NOMO-1 treated with DMSO at 0.1 percent for 48 hours (cell line): ENCODE results near the gene MRAS.
"Not testable (repeated sequence)": the region's sequence is repeated elsewhere in the genome, so short reads cannot be mapped to it uniquely, and the experiment has no call there.

Source experiments
- DNase-seq: peaks from one replicate; lab custom pipeline; 2025; ENCODE audit not compliant: unreplicated experiment; lab: John Stamatoyannopoulos, UW

MRAS gene

DNA sequence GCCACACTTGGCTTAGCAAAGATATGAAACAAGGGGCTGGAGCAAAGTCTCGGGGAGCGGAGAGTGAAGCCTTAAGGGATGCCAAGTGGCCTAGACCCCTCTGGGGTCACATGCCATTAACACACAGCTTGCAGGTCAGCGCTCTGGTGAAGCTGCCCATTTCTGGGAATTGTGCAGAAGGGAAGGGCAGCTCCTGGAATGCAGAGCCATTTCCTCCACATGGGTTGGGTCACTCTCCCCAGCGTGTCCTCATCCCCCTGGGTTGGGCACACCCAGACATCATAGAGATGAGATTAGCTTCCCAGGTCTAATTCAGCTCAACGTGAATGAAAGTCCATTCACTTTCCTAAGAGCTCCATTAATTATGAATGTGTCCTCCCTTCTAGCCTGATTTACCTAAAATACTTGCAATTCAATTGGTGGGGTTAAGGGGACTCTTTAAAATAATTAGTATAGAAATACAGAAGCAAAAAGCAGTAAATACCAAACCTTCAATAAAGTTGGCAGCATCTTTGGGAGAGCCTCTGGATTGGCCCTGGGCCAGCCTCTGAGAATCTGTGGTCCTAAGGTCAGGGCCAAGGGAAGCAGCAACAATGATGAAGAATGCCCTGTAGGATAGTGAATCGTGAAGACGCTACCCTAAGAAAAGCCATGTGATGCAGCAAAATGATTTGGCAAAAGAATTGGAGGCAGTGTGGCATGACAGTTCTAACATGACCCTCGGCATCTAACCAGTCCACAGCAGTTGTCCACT lies 17.8 kb downstream of the MRAS start:
- no peak for DNase-seq

DNA sequence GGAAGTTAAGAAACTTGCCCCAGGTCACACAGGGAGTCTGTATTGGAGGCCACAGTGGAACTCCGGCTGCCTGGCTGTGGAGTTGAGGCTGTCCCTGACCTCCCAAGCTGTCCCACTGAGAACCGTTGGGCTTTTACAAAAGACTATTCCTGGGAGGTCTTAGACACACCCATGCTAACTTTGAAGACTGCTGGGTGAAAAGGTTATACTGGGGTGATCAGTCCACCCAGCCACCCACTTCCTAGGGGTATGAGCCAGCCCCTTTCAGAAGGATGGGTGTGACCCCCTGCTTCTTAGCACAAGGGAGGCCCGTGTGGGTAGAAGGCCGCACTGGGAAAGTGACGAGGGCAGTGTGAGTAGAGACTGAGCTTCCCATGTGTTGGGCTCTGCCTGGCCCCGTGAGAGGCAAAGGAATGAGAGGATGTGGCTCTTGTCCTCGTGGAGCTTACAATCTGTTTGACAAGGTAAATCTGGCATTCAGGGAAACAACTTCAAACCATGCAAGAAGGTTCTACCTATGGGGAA lies 19.0 kb downstream of the MRAS start:
- no peak for DNase-seq

DNA sequence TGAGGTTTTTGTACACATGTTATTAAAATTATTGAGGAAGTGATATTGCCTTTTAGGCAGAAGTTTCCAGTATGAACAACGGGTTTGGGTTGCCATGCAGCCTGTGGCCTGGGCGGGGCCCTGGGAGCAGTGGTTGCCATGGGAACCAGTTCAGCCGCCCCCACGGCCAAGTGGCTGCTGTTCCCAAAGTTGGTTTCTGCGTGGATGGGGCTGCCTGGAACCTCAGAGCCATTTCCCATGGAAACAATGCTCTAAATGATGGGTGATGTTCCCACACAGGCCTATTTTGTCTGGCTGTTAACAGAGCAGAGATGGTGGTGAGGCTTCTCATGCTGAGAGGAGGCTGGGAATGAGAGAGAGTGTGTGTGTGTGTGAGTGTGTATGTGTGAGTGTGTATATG lies 19.5 kb downstream of the MRAS start:
- DNase-seq = peak; percentile 59

GRCh38 chr3:138369151-138369900 lies 20.9 kb downstream of the MRAS start:
- no peak for DNase-seq

- no peak for DNase-seq
These were observed 21.9 kb downstream of the MRAS start for GRCh38 chr3:138370321-138370720.

DNA sequence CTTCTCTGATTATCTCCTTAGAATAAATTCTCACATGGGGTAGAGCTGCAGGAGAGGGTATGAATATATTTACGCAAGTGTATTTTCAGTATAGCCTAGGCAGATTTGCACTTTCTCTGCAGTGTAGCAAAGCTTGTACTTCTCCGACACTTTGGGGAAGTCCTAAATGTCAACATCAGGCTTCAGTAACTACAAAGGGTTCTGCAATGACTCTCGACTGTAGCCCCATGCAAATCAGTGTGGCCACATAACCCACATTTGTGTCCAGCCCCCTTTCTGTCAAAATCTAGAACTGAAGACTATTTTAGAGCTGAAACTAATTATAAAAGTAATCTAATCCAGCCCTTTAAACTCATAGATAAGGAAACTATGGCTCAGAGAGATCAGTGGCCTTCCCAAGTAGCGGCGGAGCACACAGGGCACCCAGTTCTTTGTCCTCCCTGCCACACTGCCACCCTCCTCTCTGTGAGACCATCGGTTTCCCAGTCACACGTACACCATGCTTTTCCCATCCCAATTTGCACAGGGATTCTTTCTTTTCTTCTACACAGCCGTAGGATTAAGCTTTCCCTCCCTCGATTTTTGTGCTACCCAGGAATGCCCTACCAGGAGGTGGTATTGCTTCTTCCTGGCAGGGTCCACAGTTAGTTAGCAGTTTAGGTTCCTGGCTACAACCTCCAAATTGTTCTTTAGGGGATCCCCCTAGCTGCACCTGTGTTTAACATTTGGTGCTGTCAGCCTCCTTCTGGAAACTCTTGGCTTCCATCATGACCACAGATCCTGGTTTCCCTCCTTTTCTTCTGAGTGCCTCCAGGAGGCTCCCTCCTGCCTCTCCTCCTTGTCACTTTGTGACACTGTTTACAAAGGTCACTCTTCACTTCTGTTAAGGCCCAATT lies 22.9 kb downstream of the MRAS start:
- DNase-seq = peak; percentile 93

DNA sequence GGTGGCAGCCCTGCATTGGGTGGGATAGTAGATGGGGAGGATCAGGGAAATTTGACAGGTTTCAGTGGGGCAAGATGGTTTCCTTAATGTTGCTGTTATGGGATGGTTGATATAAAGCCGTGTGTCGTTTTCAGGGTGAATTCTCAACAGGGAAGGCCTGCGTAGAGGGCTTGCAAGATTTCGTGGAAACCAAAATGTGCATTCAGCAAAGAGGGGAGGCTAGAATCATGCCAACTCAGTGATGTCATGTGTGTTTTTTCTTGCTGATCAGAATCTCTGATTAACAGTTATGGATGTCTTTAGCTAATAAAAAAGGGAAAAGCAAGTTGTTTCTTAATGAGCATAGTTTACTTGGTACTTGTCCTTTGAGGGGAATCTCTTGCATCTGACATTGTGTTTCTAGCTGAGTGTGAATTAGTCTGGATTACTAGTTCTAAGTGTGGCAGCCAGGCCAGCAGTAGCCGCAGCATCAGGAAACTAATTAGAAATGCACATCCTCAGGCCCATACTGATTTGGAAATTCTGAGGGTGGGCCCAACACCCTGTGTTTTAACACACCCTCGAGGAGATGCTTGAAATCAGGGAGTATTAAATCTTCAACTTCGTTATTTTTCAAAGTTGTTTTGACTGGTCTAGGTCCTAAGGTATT lies 24.8 kb downstream of the MRAS start:
- DNase-seq = no peak

DNA sequence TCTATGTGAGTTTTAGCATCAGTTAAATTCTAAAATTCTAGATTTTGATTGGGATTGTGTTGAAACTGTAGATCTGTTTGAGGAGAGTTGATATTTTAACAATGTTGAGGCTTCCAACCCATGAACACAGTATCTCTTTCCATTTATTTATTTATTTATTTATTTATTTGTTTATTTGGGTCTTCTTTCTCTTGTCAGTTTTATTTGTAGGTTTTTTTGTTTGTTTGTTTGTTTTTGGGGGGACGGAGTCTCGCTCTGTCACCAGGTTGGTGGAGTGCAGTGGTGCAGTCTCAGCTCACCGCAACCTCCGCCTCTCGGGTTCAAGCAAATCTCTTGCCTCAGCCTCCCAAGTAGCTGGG lies 25.3 kb downstream of the MRAS start:
- DNase-seq = no peak

GRCh38 chr3:138374573-138375134 lies 26.3 kb downstream of the MRAS start:
- DNase-seq = no peak

- no peak for DNase-seq
These were observed 27.1 kb downstream of the MRAS start for GRCh38 chr3:138375447-138375846.

GRCh38 chr3:138376663-138377062 lies 28.3 kb downstream of the MRAS start:
- DNase-seq = no peak

DNA sequence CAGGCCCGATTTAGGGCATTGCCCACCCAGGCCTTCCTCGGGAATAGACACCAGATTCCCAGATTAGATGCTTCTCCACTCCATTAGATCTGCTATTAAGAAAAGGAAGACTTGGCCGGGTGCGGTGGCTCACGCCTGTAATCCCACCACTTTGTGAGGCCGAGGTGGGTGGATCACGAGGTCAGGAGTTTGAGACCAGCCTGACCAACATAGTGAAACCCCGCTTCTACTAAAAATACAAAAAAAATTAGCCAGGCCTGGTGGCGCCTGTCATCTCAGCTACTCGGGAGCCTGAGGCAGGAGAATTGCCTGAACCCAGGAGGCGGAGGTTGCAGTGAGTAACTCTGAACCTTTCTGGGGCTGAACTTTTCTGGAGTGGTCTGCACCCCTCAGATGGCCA lies 28.8 kb downstream of the MRAS start:
- not testable (repeated sequence) for DNase-seq

- DNase-seq = no peak
These were observed 29.4 kb downstream of the MRAS start for GRCh38 chr3:138377804-138378203.

- no peak for DNase-seq
These were observed 30.0 kb downstream of the MRAS start for GRCh38 chr3:138378331-138378730.

- DNase-seq = no peak
These were observed 30.6 kb downstream of the MRAS start for GRCh38 chr3:138378990-138379389.

- no peak for DNase-seq
These were observed 33.1 kb downstream of the MRAS start for GRCh38 chr3:138381413-138381901.

- DNase-seq = no peak
These were observed 33.8 kb downstream of the MRAS start for GRCh38 chr3:138381950-138382715.

DNA sequence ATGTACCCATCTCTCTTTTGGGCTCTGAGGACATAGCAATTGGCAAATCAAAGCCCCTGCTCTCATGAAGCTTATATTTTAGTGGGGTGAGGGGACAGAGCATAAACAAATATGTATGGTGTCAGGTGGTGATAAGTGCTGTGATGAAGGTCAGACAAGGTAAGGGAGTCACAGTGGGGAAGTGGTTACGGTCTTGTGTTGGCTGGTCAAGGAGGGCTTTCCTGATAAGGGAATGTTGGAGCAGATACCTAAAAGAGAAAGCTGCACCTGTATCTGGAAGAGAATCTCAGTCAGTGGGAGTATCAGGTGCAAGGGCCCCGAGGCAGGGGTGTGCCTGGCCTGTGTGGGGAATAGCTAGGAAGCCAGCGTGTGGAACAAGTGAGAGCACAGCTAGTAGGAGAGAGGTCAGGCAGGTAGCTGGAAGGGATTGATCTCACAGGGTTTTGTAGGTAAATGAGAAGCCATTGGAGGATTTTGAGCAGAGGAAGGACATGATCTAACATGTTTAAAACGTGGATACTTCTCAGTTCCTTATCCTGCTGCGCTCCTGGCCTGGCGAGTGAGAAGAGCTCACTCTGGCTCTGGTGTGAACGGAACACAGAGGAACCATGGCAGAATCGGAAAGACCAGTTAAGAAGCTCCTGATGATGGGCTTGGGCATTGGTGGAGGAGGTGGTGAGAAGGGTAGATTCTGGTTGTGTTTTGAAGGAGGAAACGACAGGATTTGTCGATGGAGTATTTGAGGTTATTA lies 35.5 kb downstream of the MRAS start:
- no peak for DNase-seq

GRCh38 chr3:138384531-138384930 lies 36.2 kb downstream of the MRAS start:
- no peak for DNase-seq
